ENCODE results near the gene VPS39. TPM values are rescaled to one million over a fixed set of nuclear protein-coding genes. Genes with fewer than 3 reads are reported as not detected.

Gene VPS39
- total RNA-seq, 1 donor from 2014 or later = 79.9 TPM

- no peak for TF ChIP-seq CTCF (IDR thresholded peaks at IDR 0.05)
- Histone ChIP-seq H3K4me3 (no peak overlapping the region), H3K9me3 (no peaks in the 10 kb centered on the region), H3K27ac (no peak overlapping the region), H3K36me3 (no peaks in the 10 kb centered on the region), H3K27me3 (ENCODE audit: low read depth) (no peaks in the 10 kb centered on the region), H3K4me1 (no peaks in the 10 kb centered on the region)
- no peak for ATAC-seq
- DNase-seq = no peak
- intact Hi-C loops (cut with DNase I) = no loop called here
Observed at GRCh38 chr15:42131006-42131405, 77.1 kb downstream of the VPS39 start.

GRCh38 chr15:42130246-42130986, 77.7 kb downstream of the VPS39 start:
- H3K4me3 ChIP-seq = no peak overlapping the region
- H3K36me3 ChIP-seq = no peaks in the 10 kb centered on the region
- no peak for TF ChIP-seq CTCF (IDR thresholded peaks at IDR 0.05)
- ATAC-seq (no peak), DNase-seq (no peak)
- no peak overlapping the region for H3K27ac ChIP-seq
- H3K9me3 ChIP-seq = no peaks in the 10 kb centered on the region
- intact Hi-C loops (cut with DNase I) = no loop called here
- no peaks in the 10 kb centered on the region for H3K27me3 ChIP-seq (ENCODE audit: low read depth)
- H3K4me1 ChIP-seq = no peaks in the 10 kb centered on the region

GRCh38 chr15:42129364-42129763, 78.7 kb downstream of the VPS39 start:
- no peaks in the 10 kb centered on the region for H3K27me3 ChIP-seq (ENCODE audit: low read depth)
- no peak for DNase-seq
- no peaks in the 10 kb centered on the region for H3K4me1 ChIP-seq
- no peak for TF ChIP-seq CTCF (IDR thresholded peaks at IDR 0.05)
- H3K27ac ChIP-seq = no peak overlapping the region
- no peaks in the 10 kb centered on the region for H3K9me3 ChIP-seq
- H3K36me3 ChIP-seq = no peaks in the 10 kb centered on the region
- intact Hi-C loops (cut with DNase I) = no loop called here
- ATAC-seq = no peak
- no peak overlapping the region for H3K4me3 ChIP-seq

- H3K27ac ChIP-seq = no peak overlapping the region
- no peak for DNase-seq
Observed at GRCh38 chr15:42128476-42128875, 79.6 kb downstream of the VPS39 start.

GRCh38 chr15:42123546-42123945, 84.6 kb downstream of the VPS39 start:
- no peak for TF ChIP-seq CTCF (IDR thresholded peaks at IDR 0.05)
- Histone ChIP-seq H3K4me1 (peaks cover 10% of the 10 kb centered on the region), H3K4me3 (no peak overlapping the region), H3K27ac (no peak overlapping the region), H3K36me3 (no peaks in the 10 kb centered on the region), H3K9me3 (no peaks in the 10 kb centered on the region), H3K27me3 (ENCODE audit: low read depth) (no peaks in the 10 kb centered on the region)
- no peak for DNase-seq
- ATAC-seq = no peak
- intact Hi-C loops (cut with DNase I) = no loop called here

More at GRCh38 chr15:42128476-42128875, 79.6 kb downstream of the VPS39 start:
- H3K9me3 ChIP-seq = no peaks in the 10 kb centered on the region
- no peaks in the 10 kb centered on the region for H3K36me3 ChIP-seq
- intact Hi-C loops (cut with DNase I) = no loop called here
- TF ChIP-seq CTCF (IDR thresholded peaks at IDR 0.05) = no peak
- no peaks in the 10 kb centered on the region for H3K27me3 ChIP-seq (ENCODE audit: low read depth)
- no peak for ATAC-seq
- no peak overlapping the region for H3K4me3 ChIP-seq
- no peaks in the 10 kb centered on the region for H3K4me1 ChIP-seq
